H1 (cell line): ENCODE measurements around the gene SMARCD1. TPM values are rescaled to one million over a fixed set of nuclear protein-coding genes. Genes with fewer than 3 reads are reported as not detected.

ENCODE experiments used
- CTCF ChIA-PET: fragments of 300-600 bp; sonication (Branson Sonifier 250); formaldehyde crosslinking; loops from one replicate; lab custom pipeline; 2021; ENCODE audit not compliant: partially characterized antibody; lab: Charles Lee
- POLR2A ChIA-PET: fragments of 300-600 bp; sonication (Branson Sonifier 250); formaldehyde crosslinking; loops from one replicate; lab custom pipeline; 2021; ENCODE audit warnings: inconsistent platforms; ENCODE audit not compliant: partially characterized antibody; lab: Charles Lee
- DNase-seq, 2 experiments: peaks; one replicate each; pipeline versions ENCODE4 v3.0.0 to v3.0.0-alpha.2; 2010 to 2022; ENCODE audit warnings: low spot score in 2 of 2, low read depth in 1 of 2, mixed read lengths in 1 of 2
- FAIRE-seq: peaks from 2 replicates; lab custom pipeline; 2011; peaks lifted over from hg19 to GRCh38; lab: Jason Lieb, UNC
- H2AFZ ChIP-seq: 2 replicates; pipeline ENCODE4 v1.8.1; 2012; ENCODE audit warnings: low read length, inconsistent platforms
- H2AK5ac ChIP-seq: 2 replicates; pipeline ENCODE4 v1.6.1; 2013; ENCODE audit warnings: low read depth, low read length
- H2BK120ac ChIP-seq: replicated peaks from 2 replicates; pipeline ENCODE3; 2013; ENCODE audit warnings: low read depth, low read length, inconsistent platforms
- H2BK12ac ChIP-seq: 2 replicates; pipeline ENCODE4 v1.6.1; 2013; ENCODE audit warnings: low read depth, low read length
- H2BK15ac ChIP-seq: 2 replicates; pipeline ENCODE4 v1.6.1; 2013; ENCODE audit warnings: low read length
- H2BK20ac ChIP-seq: 2 replicates; pipeline ENCODE4 v1.6.1; 2013; ENCODE audit warnings: low read length
- H2BK5ac ChIP-seq: 2 replicates; pipeline ENCODE4 v1.6.1; 2013; ENCODE audit warnings: low read depth, low read length
- H3K14ac ChIP-seq: 2 replicates; pipeline ENCODE4 v1.6.1; 2013; ENCODE audit warnings: inconsistent platforms; ENCODE audit not compliant: insufficient read length
- H3K18ac ChIP-seq: 2 replicates; pipeline ENCODE4 v1.6.1; 2013; ENCODE audit warnings: low read length; ENCODE audit errors: extremely low read depth
- H3K23ac ChIP-seq: 2 replicates; pipeline ENCODE4 v1.6.1; 2013; ENCODE audit warnings: inconsistent platforms; ENCODE audit not compliant: insufficient read length
- H3K23me2 ChIP-seq: 2 replicates; pipeline ENCODE4 v1.6.1; 2013; ENCODE audit warnings: low read depth, low read length
- H3K27ac ChIP-seq: 2 replicates; pipeline ENCODE4 v1.6.1; 2011; ENCODE audit warnings: low read depth, low read length, inconsistent platforms
- H3K27me3 ChIP-seq, 4 experiments: replicated peaks in 1 of 4; 1 replicate in 1 of 4; 2 replicates in 3 of 4; pipeline versions ENCODE4 v1.6.1 to v1.8.1; 2011 to 2013; ENCODE audit warnings: low read length in 3 of 4, mild to moderate bottlenecking in 3 of 4, inconsistent platforms in 2 of 4, mixed read lengths in 2 of 4, moderate library complexity in 1 of 4; ENCODE audit not compliant: control insufficient read depth in 3 of 4, insufficient read depth in 3 of 4; ENCODE audit errors: extremely low read depth in 1 of 4
- H3K36me3 ChIP-seq, 4 experiments: 2 replicates each; pipeline versions ENCODE4 v1.6.1 to v1.8.1; 2011 to 2013; ENCODE audit warnings: mild to moderate bottlenecking in 4 of 4, low read length in 3 of 4, moderate library complexity in 2 of 4, control low read depth in 1 of 4, inconsistent platforms in 1 of 4; ENCODE audit not compliant: insufficient read depth in 4 of 4, control insufficient read depth in 2 of 4
- H3K4ac ChIP-seq: replicated peaks from 2 replicates; pipeline ENCODE3; 2013; ENCODE audit warnings: low read length, low read depth, mixed read lengths, inconsistent platforms; ENCODE audit not compliant: insufficient read length
- H3K4me1 ChIP-seq, 4 experiments: replicated peaks in 1 of 4; 1 replicate in 1 of 4; 2 replicates in 3 of 4; pipeline versions ENCODE4 v1.6.1 to v1.8.1; 2011 to 2013; ENCODE audit warnings: low read length in 3 of 4, inconsistent platforms in 2 of 4, mixed read lengths in 1 of 4; ENCODE audit not compliant: insufficient read depth in 4 of 4, control insufficient read depth in 3 of 4
- H3K4me2 ChIP-seq, 2 experiments: 2 replicates each; pipeline versions ENCODE4 v1.6.1 to v1.8.1; 2011 to 2013; ENCODE audit warnings: low read depth in 2 of 2, low read length in 2 of 2, control low read depth in 1 of 2, inconsistent platforms in 1 of 2, mild to moderate bottlenecking in 1 of 2; ENCODE audit not compliant: insufficient read depth in 1 of 2
- H3K4me3 ChIP-seq, 4 experiments: fragments of 200-600, 300-600 bp in 1 of 4; sonication (generic), shearing (Covaris generic), sonication (Bioruptor Twin) in 1 of 4; 2 replicates each; pipeline versions ENCODE4 v1.5.1 to v1.8.1; 2011 to 2016; ENCODE audit warnings: low read length in 4 of 4, low read depth in 3 of 4, control low read depth in 2 of 4, inconsistent platforms in 2 of 4, mild to moderate bottlenecking in 2 of 4, mixed read lengths in 1 of 4, moderate library complexity in 1 of 4; ENCODE audit not compliant: insufficient read depth in 2 of 4; ENCODE audit errors: extremely low read depth in 1 of 4
- H3K56ac ChIP-seq: replicated peaks from 2 replicates; pipeline ENCODE3; 2013; ENCODE audit warnings: low read depth, mild to moderate bottlenecking, mixed read lengths, low read length, inconsistent platforms; ENCODE audit not compliant: insufficient read length
- H3K79me1 ChIP-seq: 2 replicates; pipeline ENCODE4 v1.6.1; 2013; ENCODE audit warnings: low read depth, low read length, control low read depth
- H3K79me2 ChIP-seq, 2 experiments: 2 replicates each; pipeline versions ENCODE4 v1.6.1 to v1.8.1; 2012 to 2013; ENCODE audit warnings: low read length in 2 of 2, mild to moderate bottlenecking in 2 of 2, inconsistent platforms in 1 of 2; ENCODE audit not compliant: insufficient read depth in 2 of 2, control insufficient read depth in 1 of 2
- H3K9ac ChIP-seq, 4 experiments: replicated peaks in 1 of 4; 1 replicate in 1 of 4; 2 replicates in 3 of 4; pipeline versions ENCODE4 v1.6.1 to v1.8.1; 2011 to 2013; ENCODE audit warnings: low read depth in 3 of 4, low read length in 3 of 4, control low read depth in 2 of 4, mild to moderate bottlenecking in 2 of 4, moderate library complexity in 2 of 4, inconsistent platforms in 1 of 4; ENCODE audit errors: extremely low read depth in 1 of 4
- H3K9me3 ChIP-seq, 2 experiments: 2 replicates each; pipeline versions ENCODE4 v1.6.1 to v1.8.1; 2012 to 2013; ENCODE audit warnings: mild to moderate bottlenecking in 2 of 2, moderate library complexity in 2 of 2, control low read depth in 1 of 2, inconsistent platforms in 1 of 2, low read depth in 1 of 2, low read length in 1 of 2, mixed read lengths in 1 of 2; ENCODE audit not compliant: insufficient read depth in 2 of 2
- H4K20me1 ChIP-seq, 2 experiments: replicated peaks in 1 of 2; 2 replicates each; pipeline versions ENCODE3 to v1.8.1; 2011 to 2013; ENCODE audit warnings: inconsistent platforms in 2 of 2, low read length in 2 of 2, mild to moderate bottlenecking in 1 of 2; ENCODE audit not compliant: insufficient read depth in 2 of 2, control insufficient read depth in 1 of 2
- H4K5ac ChIP-seq: 2 replicates; pipeline ENCODE4 v1.6.1; 2013; ENCODE audit warnings: low read length, low read depth, mixed read lengths, inconsistent platforms; ENCODE audit not compliant: insufficient read length
- H4K8ac ChIP-seq: 2 replicates; pipeline ENCODE4 v1.8.0; 2013; ENCODE audit warnings: mild to moderate bottlenecking, moderate library complexity, low read length, inconsistent platforms; ENCODE audit not compliant: insufficient read depth; ENCODE audit errors: extremely low read depth
- H4K91ac ChIP-seq: replicated peaks from 2 replicates; pipeline ENCODE3; 2013; ENCODE audit warnings: low read length, mixed read lengths, inconsistent platforms; ENCODE audit not compliant: insufficient read length
- CBX8 ChIP-seq: fragments of 300-800, 300-1000 bp; sonication (generic); IDR thresholded peaks from 2 replicates; pipeline ENCODE4 v1.7.1; 2016; ENCODE audit warnings: low read depth, low read length, borderline replicate concordance
- HDAC6 ChIP-seq: IDR thresholded peaks from one replicate; pipeline ENCODE4 v1.7.1; 2012; ENCODE audit warnings: low read depth, mild to moderate bottlenecking, inconsistent platforms, low read length, moderate library complexity
- MAFK ChIP-seq: IDR thresholded peaks from 2 replicates; pipeline ENCODE4 v1.6.1; 2012; ENCODE audit warnings: low read depth, mild to moderate bottlenecking, improper control_type of control experiment, low read length
- RAD21 ChIP-seq, 2 experiments: IDR thresholded peaks in 1 of 2; conservative IDR thresholded peaks in 1 of 2; 2 replicates each; pipeline ENCODE4 v1.6.1; 2011; ENCODE audit warnings: low read depth in 2 of 2, low read length in 2 of 2, improper control_type of control experiment in 1 of 2, inconsistent platforms in 1 of 2, mild to moderate bottlenecking in 1 of 2, moderate library complexity in 1 of 2
- TAF7 ChIP-seq: optimal IDR thresholded peaks from 2 replicates; pipeline ENCODE3; 2011; ENCODE audit warnings: low read depth, mild to moderate bottlenecking, inconsistent platforms, low read length, moderate library complexity, borderline replicate concordance
- WGBS, 2 experiments: shearing (Covaris generic) in 1 of 2; methylation state at CpG; one replicate each; pipeline versions ENCODE4 v1.1.6 to v1.1.7; 2013 to 2015; ENCODE audit warnings: low lambda C conversion rate in 2 of 2, mixed read lengths in 2 of 2, inconsistent platforms in 1 of 2, low coverage in 1 of 2, missing lambda C conversion rate in 1 of 2; ENCODE audit not compliant: insufficient replicate concordance in 2 of 2, insufficient coverage in 1 of 2, insufficient read length in 1 of 2; ENCODE audit errors: extremely low coverage in 1 of 2, missing lambda C conversion rate in 1 of 2; 5-methylcytosine and 5-hydroxymethylcytosine counted together
- polyA plus RNA-seq, 7 experiments: library from polyadenylated mRNA; depleted of rRNA in 3 of 7; stranded (reverse) in 5 of 7; unstranded in 2 of 7; fragments of >200 nt in 5 of 7; fragments of 200-250 nt in 2 of 7; gene quantifications; 1 replicate in 5 of 7; 2 replicates in 1 of 7; 4 replicates in 1 of 7; pipeline versions ENCODE4 v1.2.1 to v1.2.3, GENCODE V29; 2011 to 2013; ENCODE audit warnings: missing spikeins in 2 of 7, mixed read lengths in 2 of 7
- total RNA-seq: library from RNA; stranded (reverse); fragmentation: NEBNext Ultra II Directional; extraction: Animal tissue kit (Norgen Biotek cat#: 25700); gene quantifications from 2 replicates; pipeline ENCODE4 v1.2.1, GENCODE V29; 2021
- TF ChIP-seq, protein P1 (sequence below): IDR thresholded peaks from 2 replicates; pipeline ENCODE4 v1.6.1; 2012; ENCODE audit warnings: inconsistent platforms
- TF ChIP-seq, protein P2 (sequence below), 3 experiments: IDR thresholded peaks; 1 replicate in 2 of 3; 2 replicates in 1 of 3; pipeline versions ENCODE4 v1.5.1 to v1.6.1; 2011; ENCODE audit warnings: low read length in 3 of 3, mild to moderate bottlenecking in 3 of 3, inconsistent platforms in 2 of 3, low read depth in 1 of 3, moderate library complexity in 1 of 3; ENCODE audit not compliant: insufficient read depth in 1 of 3; ENCODE audit errors: control extremely low read depth in 1 of 3

Gene SMARCD1
- total and polyA plus RNA-seq, 2 of the 8 experiments (the other 6 are each of a cell fraction or from before 2014, with no cell fraction given) = 128 to 130 TPM

DNA sequence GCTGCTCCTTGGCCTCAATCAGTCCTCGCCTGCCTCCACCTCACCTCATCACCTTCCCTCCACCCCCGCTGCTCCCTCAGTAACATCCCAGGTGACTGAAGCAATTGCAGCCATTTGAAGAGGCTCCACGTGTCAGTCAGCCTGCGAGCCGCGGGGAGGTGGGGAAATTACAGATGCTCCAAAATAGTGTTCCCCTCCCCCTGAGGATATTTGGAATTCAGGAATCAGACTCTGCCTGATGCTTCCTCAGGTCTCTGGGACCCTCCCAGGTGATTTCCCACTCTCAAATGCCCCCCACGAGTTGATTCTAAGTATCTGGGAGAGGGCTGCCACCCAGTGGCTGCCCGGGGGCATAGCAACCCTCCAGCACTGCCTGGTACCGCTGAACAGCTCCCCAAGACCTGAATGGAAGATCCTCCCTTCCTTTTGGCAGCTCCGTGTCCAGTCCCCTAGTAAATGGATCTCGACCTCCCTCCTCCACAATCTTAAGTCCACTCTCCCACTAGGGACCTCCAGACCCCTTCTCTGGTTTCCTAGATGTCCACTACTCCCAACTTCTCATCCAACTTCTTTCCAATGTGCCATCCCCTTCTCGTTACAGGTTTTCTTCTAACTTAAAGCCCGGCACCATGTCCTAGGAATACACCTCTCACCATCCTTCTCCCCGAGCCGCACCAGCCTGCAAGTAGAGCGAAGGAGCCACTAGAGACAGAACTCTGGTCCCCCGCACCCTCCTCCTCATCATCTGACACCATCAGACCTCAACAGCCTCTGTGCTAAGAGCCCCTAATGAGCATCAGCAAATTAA lies 29.1 kb upstream of the SMARCD1 start:
- peaks cover 3 to 16% (median 10%) of the 10 kb centered on the region in 4 experiments for H3K4me1 ChIP-seq
- H2BK12ac ChIP-seq = no peak overlapping the region
- H3K9ac ChIP-seq = no peak overlapping the region
- FAIRE-seq (peak; percentile 63), DNase-seq (peak in 1 of 2 experiments; percentile 82)
- H4K20me1 ChIP-seq = peaks cover 2 to 4% of the 10 kb centered on the region in 2 experiments
- H3K23me2 ChIP-seq = peaks cover 11% of the 10 kb centered on the region
- ChIA-PET CTCF (interaction anchor here (0.6 to 10.7 kb wide), 42 partner anchors 8 to 1206 kb away, joined by 3 to 257 read pairs (median 4); partner anchors contain the start of genes COX14, RACGAP1 and SMARCD1), POLR2A (interaction anchor here (0.9 to 3.4 kb wide), 8 partner anchors 9 to 97 kb away, joined by 3 to 19 read pairs (median 6); no protein-coding TSS in a partner anchor)
- peak overlapping the region; percentile 94 to 95 for H3K4me2 ChIP-seq
- H2BK15ac ChIP-seq = no peak overlapping the region
- no peak overlapping the region for H2BK20ac ChIP-seq
- no peak overlapping the region for H2AK5ac ChIP-seq
- no peak overlapping the region for H2BK120ac ChIP-seq
- peak overlapping the region; percentile 77; the same call in 1 of the 2 replicates for H4K8ac ChIP-seq
- no peak overlapping the region for H3K56ac ChIP-seq
- H2BK5ac ChIP-seq = no peak overlapping the region
- no peak overlapping the region for H3K14ac ChIP-seq
- no peaks in the 10 kb centered on the region for H3K36me3 ChIP-seq
- H3K27ac ChIP-seq = no peak overlapping the region
- no peaks in the 10 kb centered on the region for H3K79me2 ChIP-seq
- 17% methylated on average over 17 of the region's 17 CpGs; no CpG with 5 or more reads in 1 of the 2 experiments for WGBS, 2 experiments
- no peaks in the 10 kb centered on the region for H3K79me1 ChIP-seq
- no peak overlapping the region for H3K23ac ChIP-seq
- H4K5ac ChIP-seq = no peak overlapping the region
- H3K9me3 ChIP-seq = no peaks in the 10 kb centered on the region
- H3K4ac ChIP-seq = no peak overlapping the region
- peak overlapping the region in 2 of 4 experiments; percentile 17 to 74; a peak in 5 of 8 replicates for H3K4me3 ChIP-seq
- no peak overlapping the region for H3K18ac ChIP-seq
- H3K27me3 ChIP-seq = peaks cover 35 to 91% (median 73%) of the 10 kb centered on the region in 4 experiments
- H2AFZ ChIP-seq = no peak overlapping the region; the same call in 1 of the 2 replicates
- H4K91ac ChIP-seq = no peak overlapping the region
- no peak for TF ChIP-seq TAF7
- TF ChIP-seq HDAC6 = no peak
- TF ChIP-seq, protein P1, sequence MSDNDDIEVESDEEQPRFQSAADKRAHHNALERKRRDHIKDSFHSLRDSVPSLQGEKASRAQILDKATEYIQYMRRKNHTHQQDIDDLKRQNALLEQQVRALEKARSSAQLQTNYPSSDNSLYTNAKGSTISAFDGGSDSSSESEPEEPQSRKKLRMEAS = peak; percentile 87
- TF ChIP-seq, protein P2, sequence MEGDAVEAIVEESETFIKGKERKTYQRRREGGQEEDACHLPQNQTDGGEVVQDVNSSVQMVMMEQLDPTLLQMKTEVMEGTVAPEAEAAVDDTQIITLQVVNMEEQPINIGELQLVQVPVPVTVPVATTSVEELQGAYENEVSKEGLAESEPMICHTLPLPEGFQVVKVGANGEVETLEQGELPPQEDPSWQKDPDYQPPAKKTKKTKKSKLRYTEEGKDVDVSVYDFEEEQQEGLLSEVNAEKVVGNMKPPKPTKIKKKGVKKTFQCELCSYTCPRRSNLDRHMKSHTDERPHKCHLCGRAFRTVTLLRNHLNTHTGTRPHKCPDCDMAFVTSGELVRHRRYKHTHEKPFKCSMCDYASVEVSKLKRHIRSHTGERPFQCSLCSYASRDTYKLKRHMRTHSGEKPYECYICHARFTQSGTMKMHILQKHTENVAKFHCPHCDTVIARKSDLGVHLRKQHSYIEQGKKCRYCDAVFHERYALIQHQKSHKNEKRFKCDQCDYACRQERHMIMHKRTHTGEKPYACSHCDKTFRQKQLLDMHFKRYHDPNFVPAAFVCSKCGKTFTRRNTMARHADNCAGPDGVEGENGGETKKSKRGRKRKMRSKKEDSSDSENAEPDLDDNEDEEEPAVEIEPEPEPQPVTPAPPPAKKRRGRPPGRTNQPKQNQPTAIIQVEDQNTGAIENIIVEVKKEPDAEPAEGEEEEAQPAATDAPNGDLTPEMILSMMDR (IDR thresholded peaks at IDR 0.05; ENCODE audit: control extremely low read depth in 1 of 3, insufficient read depth in 1 of 3, low read depth in 1 of 3, low read length in 3 of 3) = peak; percentile 90 to 96 (median 91)
- no peak for TF ChIP-seq MAFK
- TF ChIP-seq CBX8 = no peak
- peak; percentile 89 to 92 for TF ChIP-seq RAD21 (IDR thresholded peaks at IDR 0.05 in 1 of 2, conservative IDR thresholded peaks at IDR 0.05 in 1 of 2; ENCODE audit: low read depth in 2 of 2, low read length in 2 of 2)
